ENCODE measurements around the gene CDC42SE2. TPM values are rescaled to one million over a fixed set of nuclear protein-coding genes. Genes with fewer than 3 reads are reported as not detected.
"Not testable (repeated sequence)": the region's sequence is repeated elsewhere in the genome, so short reads cannot be mapped to it uniquely, and the experiment has no call there.

Gene CDC42SE2
- total and polyA plus RNA-seq, 2 of the 4 experiments (the other 2 are of a cell fraction) = 12.5 to 19.4 TPM

- H4K8ac ChIP-seq (ENCODE audit: low read depth in 2 of 2, low read length in 2 of 2); H3K56ac ChIP-seq (ENCODE audit: extremely low read depth, insufficient read depth, low read length); in situ Hi-C loops (cut with MboI; ENCODE audit: low sequenced_read_pairs); H3K36me3 ChIP-seq (ENCODE audit: control insufficient read depth, insufficient read depth, low read length); H2BK120ac ChIP-seq (ENCODE audit: low read depth, low read length); H3K27me3 ChIP-seq (ENCODE audit: control insufficient read depth, insufficient read depth, low read length); H3K18ac ChIP-seq (ENCODE audit: low read depth, low read length); intact Hi-C loops (cut with micrococcal nuclease); H3K27ac ChIP-seq (ENCODE audit: insufficient read depth, low read length); H2AK5ac ChIP-seq (ENCODE audit: low read depth, low read length); DNase-seq; H3K14ac ChIP-seq (replicated peaks; ENCODE audit: low read depth, low read length); dilution Hi-C loops (cut with HindIII; ENCODE audit: low sequenced_read_pairs, unreplicated experiment); H3K4me1 ChIP-seq (ENCODE audit: control insufficient read depth, insufficient read depth, low read length); H2BK15ac ChIP-seq (ENCODE audit: low read depth, low read length); POLR2A ChIA-PET (ENCODE audit: unreplicated experiment); ATAC-seq (ENCODE audit: low read depth); H3K4ac ChIP-seq (ENCODE audit: low read depth, low read length); H3K9ac ChIP-seq (ENCODE audit: low read depth, low read length); H4K5ac ChIP-seq (ENCODE audit: low read depth, low read length); H4K91ac ChIP-seq (ENCODE audit: insufficient read depth, low read depth, low read length); CTCF ChIA-PET; H2AK9ac ChIP-seq (replicated peaks; ENCODE audit: low read depth, low read length, poor library complexity); H4K20me1 ChIP-seq (ENCODE audit: insufficient read depth, low read length); H2BK20ac ChIP-seq (ENCODE audit: low read depth, low read length); H3K4me2 ChIP-seq (ENCODE audit: low read depth, low read length); H3K9me3 ChIP-seq (ENCODE audit: control insufficient read depth, insufficient read depth, low read length); H3K23ac ChIP-seq (ENCODE audit: low read depth, low read length); H2AFZ ChIP-seq (replicated peaks; ENCODE audit: low read length, poor library complexity); BruUV-seq (replicated peaks); H3K9me1 ChIP-seq (ENCODE audit: insufficient read depth, low read length); H2BK5ac ChIP-seq (ENCODE audit: low read depth, low read length, poor library complexity, severe bottlenecking); H3K4me3 ChIP-seq (ENCODE audit: insufficient read depth, low read depth, low read length): not testable (repeated sequence)
- TF ChIP-seq CEBPB (IDR thresholded peaks at IDR 0.05; ENCODE audit: low read depth, low read length) = peak; percentile 36
- no CpG with 5 or more reads among the region's 3 CpGs for WGBS, 2 experiments (ENCODE audit: extremely low coverage in 2 of 2, insufficient read length in 1 of 2)
- peaks cover 8 to 11% of the 10 kb centered on the region in 2 experiments for H3K79me1 ChIP-seq (ENCODE audit: low read depth in 1 of 2, low read length in 2 of 2)
These were observed 82.4 kb downstream of the CDC42SE2 start for GRCh38 chr5:131346204-131346603.
